Neural cell (in vitro differentiated cells): ENCODE data around the gene SLC6A2. TPM values are rescaled to one million over a fixed set of nuclear protein-coding genes. Genes with fewer than 3 reads are reported as not detected.

Source experiments
- H2AFZ ChIP-seq: fragments of 200-600, 300-800 bp; sonication (generic), shearing (Covaris generic); 2 replicates; pipeline ENCODE4 v1.6.0; 2014; ENCODE audit warnings: low read depth, mild to moderate bottlenecking, antibody characterized with exemption, low read length, moderate library complexity
- H3F3A ChIP-seq: fragments of 200-600 bp; shearing (Covaris generic); 2 replicates; pipeline ENCODE4 v1.6.1; 2016; ENCODE audit warnings: mild to moderate bottlenecking, moderate library complexity, mixed read lengths, antibody characterized with exemption, low read length; ENCODE audit not compliant: insufficient read depth, poor library complexity, severe bottlenecking
- H3K27ac ChIP-seq: fragments of 200-600, 300-800 bp; sonication (generic), shearing (Covaris generic); 2 replicates; pipeline ENCODE4 v1.5.1; 2014; ENCODE audit warnings: mild to moderate bottlenecking, low read length, moderate library complexity
- H3K27me3 ChIP-seq: fragments of 300-800, 200-600 bp; sonication (generic), shearing (Covaris generic); 2 replicates; pipeline ENCODE4 v1.6.0; 2014; ENCODE audit warnings: mild to moderate bottlenecking, low read depth, low read length, moderate library complexity; ENCODE audit not compliant: insufficient read depth
- H3K36me3 ChIP-seq: fragments of 300-800, 200-600 bp; sonication (generic), shearing (Covaris generic); 2 replicates; pipeline ENCODE4 v1.5.1; 2014; ENCODE audit warnings: mild to moderate bottlenecking, antibody characterized with exemption, low read length, moderate library complexity; ENCODE audit not compliant: insufficient read depth
- H3K4me2 ChIP-seq: fragments of 300-800, 200-600 bp; sonication (generic), shearing (Covaris generic); 2 replicates; pipeline ENCODE4 v1.6.0; 2014; ENCODE audit warnings: mild to moderate bottlenecking, low read length
- H3K4me3 ChIP-seq: fragments of 300-800, 200-600 bp; sonication (generic), shearing (Covaris generic); 2 replicates; pipeline ENCODE4 v1.5.1; 2014; ENCODE audit warnings: mild to moderate bottlenecking, low read length, moderate library complexity
- H3K79me2 ChIP-seq: fragments of 200-600 bp; shearing (Covaris generic); replicated peaks from 2 replicates; pipeline ENCODE4 v1.6.0; 2014; ENCODE audit warnings: mild to moderate bottlenecking, low read length, moderate library complexity; ENCODE audit not compliant: insufficient read depth
- H3K9ac ChIP-seq: fragments of 300-800, 200-600 bp; sonication (generic), shearing (Covaris generic); 2 replicates; pipeline ENCODE4 v1.6.1; 2016; ENCODE audit warnings: mild to moderate bottlenecking, low read length, mixed read lengths
- H3K9me2 ChIP-seq: fragments of 200-600 bp; shearing (Covaris generic); 2 replicates; pipeline ENCODE4 v1.6.1; 2016; ENCODE audit warnings: mild to moderate bottlenecking, low read length, mixed read lengths; ENCODE audit not compliant: insufficient read depth
- H3K9me3 ChIP-seq: fragments of 200-600, 300-800 bp; sonication (generic), shearing (Covaris generic); 2 replicates; pipeline ENCODE4 v1.6.1; 2016; ENCODE audit warnings: mild to moderate bottlenecking, mixed run types, low read length, moderate library complexity, mixed read lengths
- H4K20me1 ChIP-seq: fragments of 200-600 bp; shearing (Covaris generic); 2 replicates; pipeline ENCODE4 v1.6.1; 2016; ENCODE audit warnings: mild to moderate bottlenecking, mixed run types; ENCODE audit not compliant: insufficient read depth
- CTCF ChIP-seq: fragments of 450-650 bp; IDR thresholded peaks from 2 replicates; pipeline ENCODE4 v1.5.1; 2014; ENCODE audit warnings: antibody characterized with exemption, mild to moderate bottlenecking, moderate library complexity; ENCODE audit not compliant: poor library complexity, severe bottlenecking
- EP300 ChIP-seq: fragments of 450-650 bp; conservative IDR thresholded peaks from 2 replicates; pipeline ENCODE4 v1.6.1; 2014; ENCODE audit warnings: antibody characterized with exemption, mild to moderate bottlenecking, moderate library complexity; ENCODE audit not compliant: poor library complexity, severe bottlenecking
- EZH2 ChIP-seq: fragments of 200-600, 300-800 bp; shearing (Covaris generic), sonication (generic); IDR thresholded peaks from 2 replicates; pipeline ENCODE4 v1.6.1; 2014; ENCODE audit warnings: antibody characterized with exemption, low read length, borderline replicate concordance, mild to moderate bottlenecking; ENCODE audit not compliant: insufficient read depth, poor library complexity, severe bottlenecking
- MXI1 ChIP-seq: fragments of 450-650 bp; conservative IDR thresholded peaks from 2 replicates; pipeline ENCODE4 v1.6.1; 2014; ENCODE audit warnings: antibody characterized with exemption, mild to moderate bottlenecking; ENCODE audit not compliant: poor library complexity, severe bottlenecking
- POLR2AphosphoS5 ChIP-seq: IDR thresholded peaks from 2 replicates; pipeline ENCODE4 v1.6.1; 2012
- RAD21 ChIP-seq: fragments of 450-650 bp; conservative IDR thresholded peaks from 2 replicates; pipeline ENCODE4 v1.6.1; 2014; ENCODE audit warnings: antibody characterized with exemption, mild to moderate bottlenecking, moderate library complexity
- REST ChIP-seq: IDR thresholded peaks from 2 replicates; pipeline ENCODE4 v1.6.1; 2012; ENCODE audit warnings: borderline replicate concordance
- SMC3 ChIP-seq: fragments of 450-650 bp; conservative IDR thresholded peaks from 2 replicates; pipeline ENCODE4 v1.6.1; 2014; ENCODE audit warnings: antibody characterized with exemption, mild to moderate bottlenecking, moderate library complexity; ENCODE audit not compliant: poor library complexity
- TAF1 ChIP-seq: IDR thresholded peaks from 2 replicates; pipeline ENCODE4 v1.6.1; 2012; ENCODE audit warnings: low read depth
- polyA plus RNA-seq: library from polyadenylated mRNA; depleted of rRNA; stranded (reverse); fragments of >200 nt; gene quantifications from 2 replicates; pipeline ENCODE4 v1.2.3, GENCODE V29; 2014

SLC6A2 gene
- polyA plus RNA-seq, 1 donor from 2014 or later: not detected

DNA sequence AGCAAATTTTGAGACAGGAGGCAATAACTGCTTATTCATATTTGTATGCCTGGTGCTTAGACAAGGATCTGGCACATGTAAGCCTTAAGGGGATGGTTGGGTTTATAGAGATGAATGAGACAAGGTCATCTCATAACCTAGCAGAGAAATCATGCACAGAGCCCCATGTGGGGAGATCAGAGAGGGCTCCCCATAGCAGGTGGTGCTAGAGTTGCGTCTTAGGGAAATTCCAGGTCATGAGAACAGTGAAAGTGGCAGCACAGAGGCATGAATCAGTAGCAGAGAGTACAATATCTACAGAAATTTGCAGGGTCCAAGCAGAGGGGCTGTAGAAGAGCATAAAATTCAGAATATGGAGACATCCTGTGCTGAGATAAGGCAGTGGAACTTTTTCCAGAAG lies 57.3 kb downstream of the SLC6A2 start:
- Histone ChIP-seq H2AFZ (no peak overlapping the region), H3K27ac (no peak overlapping the region), H3K4me3 (no peak overlapping the region), H3K79me2 (no peaks in the 10 kb centered on the region), H3K9ac (no peak overlapping the region), H3K9me3 (no peaks in the 10 kb centered on the region), H3K27me3 (no peaks in the 10 kb centered on the region), H3K9me2 (no peaks in the 10 kb centered on the region), H3K36me3 (no peaks in the 10 kb centered on the region), H4K20me1 (no peaks in the 10 kb centered on the region), H3K4me2 (no peak overlapping the region), H3F3A (no peaks in the 10 kb centered on the region)
- TF ChIP-seq EP300: no peak
- no peak for TF ChIP-seq TAF1
- no peak for TF ChIP-seq CTCF
- no peak for TF ChIP-seq SMC3
- no peak for TF ChIP-seq EZH2
- no peak for TF ChIP-seq MXI1
- TF ChIP-seq REST: no peak
- TF ChIP-seq POLR2AphosphoS5: no peak

DNA sequence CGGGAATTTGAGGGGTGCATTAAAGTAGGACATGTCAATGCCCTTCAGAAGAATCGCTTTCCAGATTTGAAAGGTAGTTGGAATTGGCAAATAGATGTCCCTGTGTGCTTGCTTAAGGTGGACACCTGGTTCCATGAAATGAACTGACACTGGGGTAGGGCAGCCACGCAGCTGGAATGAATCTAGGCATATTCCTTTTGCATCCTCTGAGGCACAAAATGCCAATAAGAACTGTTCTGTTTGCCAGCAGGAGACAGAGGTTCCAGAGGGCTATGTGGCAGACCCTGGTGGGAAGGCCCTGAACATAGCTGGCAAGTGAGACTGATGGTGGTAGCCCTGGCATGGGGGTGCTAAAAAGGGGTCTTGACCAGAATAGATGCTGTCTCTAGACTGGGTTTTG lies 61.5 kb downstream of the SLC6A2 start:
- no peak for TF ChIP-seq REST
- no peak for TF ChIP-seq RAD21
- no peak for TF ChIP-seq CTCF
- no peak for TF ChIP-seq MXI1
- no peak for TF ChIP-seq POLR2AphosphoS5
- TF ChIP-seq SMC3: no peak
- TF ChIP-seq TAF1: no peak
- TF ChIP-seq EZH2: no peak
- TF ChIP-seq EP300: no peak
- no peaks in the 10 kb centered on the region for H3K36me3 ChIP-seq
- H3K9me3 ChIP-seq: no peaks in the 10 kb centered on the region
- no peaks in the 10 kb centered on the region for H3K79me2 ChIP-seq
- H3K4me2 ChIP-seq: no peak overlapping the region
- H3K27me3 ChIP-seq: no peaks in the 10 kb centered on the region
- H3K27ac ChIP-seq: no peak overlapping the region
- no peak overlapping the region for H3K9ac ChIP-seq
- no peaks in the 10 kb centered on the region for H3F3A ChIP-seq
- H3K9me2 ChIP-seq: no peaks in the 10 kb centered on the region
- no peak overlapping the region for H3K4me3 ChIP-seq
- no peaks in the 10 kb centered on the region for H4K20me1 ChIP-seq
- no peak overlapping the region for H2AFZ ChIP-seq
